GM23338 (cell line): ENCODE measurements around the gene PHAF1. TPM values are rescaled to one million over a fixed set of nuclear protein-coding genes. Genes with fewer than 3 reads are reported as not detected.

Experiments used
- ATAC-seq: fragments of 200-7000 bp; cut with Tn5 transposase; 3 replicates; pipeline ENCODE4 v1.9.1; 2020
- DNase-seq: peaks from one replicate; pipeline ENCODE4 v3.0.0-alpha.2; 2015; ENCODE audit warnings: low spot score
- H2AFZ ChIP-seq: fragments of 200-600 bp; sonication (generic); 2 replicates; pipeline ENCODE4 v1.8.0; 2016; ENCODE audit warnings: antibody characterized with exemption, mild to moderate bottlenecking, moderate library complexity
- H3F3A ChIP-seq: fragments of 200-600 bp; sonication (generic); replicated peaks from 2 replicates; pipeline ENCODE4 v1.8.0; 2017; ENCODE audit warnings: antibody characterized with exemption, mixed run types, low read depth
- H3K27ac ChIP-seq: fragments of 200-600 bp; sonication (generic); 2 replicates; pipeline ENCODE4 v1.6.1; 2016; ENCODE audit warnings: low read depth
- H3K27me3 ChIP-seq: fragments of 200-600 bp; sonication (generic); 2 replicates; pipeline ENCODE4 v1.8.0; 2016; ENCODE audit warnings: mild to moderate bottlenecking, mixed run types, moderate library complexity; ENCODE audit not compliant: insufficient read depth
- H3K36me3 ChIP-seq: fragments of 200-600 bp; sonication (generic); 2 replicates; pipeline ENCODE4 v1.8.0; 2016; ENCODE audit warnings: mild to moderate bottlenecking; ENCODE audit not compliant: insufficient read depth
- H3K4me1 ChIP-seq: fragments of 200-600 bp; sonication (generic); 2 replicates; pipeline ENCODE4 v1.8.0; 2016; ENCODE audit warnings: mild to moderate bottlenecking, moderate library complexity; ENCODE audit not compliant: insufficient read depth
- H3K4me2 ChIP-seq: fragments of 200-600 bp; sonication (generic); 2 replicates; pipeline ENCODE4 v1.7.1; 2017; ENCODE audit warnings: mixed run types
- H3K4me3 ChIP-seq: fragments of 200-600 bp; sonication (generic); 2 replicates; pipeline ENCODE4 v1.6.1; 2016; ENCODE audit warnings: mixed run types
- H3K79me2 ChIP-seq: fragments of 200-600 bp; sonication (generic); replicated peaks from 2 replicates; pipeline ENCODE4 v1.8.0; 2017; ENCODE audit warnings: mild to moderate bottlenecking; ENCODE audit not compliant: insufficient read depth
- H3K9me2 ChIP-seq: fragments of 200-600 bp; sonication (generic); 2 replicates; pipeline ENCODE4 v1.8.0; 2017; ENCODE audit not compliant: insufficient read depth
- H4K20me1 ChIP-seq: fragments of 200-600 bp; sonication (generic); replicated peaks from 2 replicates; pipeline ENCODE4 v1.8.0; 2017; ENCODE audit warnings: mild to moderate bottlenecking; ENCODE audit not compliant: insufficient read depth
- H3K27ac Mint-ChIP-seq: 2 replicates; pipeline ENCODE4 v1.8.0; 2020; ENCODE audit warnings: inconsistent platforms, mild to moderate bottlenecking, moderate library complexity, mixed read lengths
- H3K27me3 Mint-ChIP-seq: 3 replicates; pipeline ENCODE4 v1.8.0; 2022; ENCODE audit warnings: low read depth, mild to moderate bottlenecking, moderate library complexity, mixed read lengths, inconsistent platforms; ENCODE audit not compliant: insufficient read depth, poor library complexity
- H3K36me3 Mint-ChIP-seq: 3 replicates; pipeline ENCODE4 v1.8.0; 2021; ENCODE audit warnings: low read depth, mild to moderate bottlenecking, inconsistent platforms, moderate library complexity, mixed read lengths
- H3K4me1 Mint-ChIP-seq: 3 replicates; pipeline ENCODE4 v1.8.0; 2020; ENCODE audit warnings: mild to moderate bottlenecking, inconsistent platforms, mixed read lengths
- H3K4me3 Mint-ChIP-seq: 3 replicates; pipeline ENCODE4 v1.8.0; 2021; ENCODE audit warnings: moderate library complexity, mild to moderate bottlenecking, inconsistent platforms, mixed read lengths
- H3K9me3 Mint-ChIP-seq: 3 replicates; pipeline ENCODE4 v1.8.0; 2020; ENCODE audit warnings: moderate library complexity, mild to moderate bottlenecking, inconsistent platforms, mixed read lengths
- CREB1 ChIP-seq: fragments of 250-450 bp; sonication (Bioruptor Pico); IDR thresholded peaks from 2 replicates; pipeline ENCODE4 v1.5.0; 2020; ENCODE audit warnings: low read depth, mild to moderate bottlenecking, moderate library complexity
- EZH2 ChIP-seq: fragments of 200-600 bp; sonication (generic); IDR thresholded peaks from one replicate; pipeline ENCODE4 v1.8.0; 2017; ENCODE audit warnings: antibody characterized with exemption, mild to moderate bottlenecking, low read depth; ENCODE audit not compliant: unreplicated experiment
- EZH2phosphoT487 ChIP-seq: fragments of 200-600 bp; sonication (generic); IDR thresholded peaks from one replicate; pipeline ENCODE4 v1.8.1; 2018; ENCODE audit warnings: antibody characterized with exemption; ENCODE audit not compliant: unreplicated experiment
- JUNB ChIP-seq: IDR thresholded peaks from one replicate; pipeline ENCODE4 v1.6.1; 2016; ENCODE audit warnings: antibody characterized with exemption; ENCODE audit not compliant: unreplicated experiment
- NANOG ChIP-seq: IDR thresholded peaks from 2 replicates; pipeline ENCODE4 v1.6.1; 2016; ENCODE audit warnings: antibody characterized with exemption, borderline replicate concordance
- POLR2AphosphoS5 ChIP-seq: IDR thresholded peaks from 2 replicates; pipeline ENCODE4 v1.6.1; 2016; ENCODE audit warnings: antibody characterized with exemption, low read depth
- STAT1 ChIP-seq: IDR thresholded peaks from one replicate; pipeline ENCODE4 v1.6.1; 2016; ENCODE audit warnings: antibody characterized with exemption; ENCODE audit not compliant: unreplicated experiment
- ZNF114 ChIP-seq: fragments of 250-450 bp; sonication (Bioruptor Pico); IDR thresholded peaks from 2 replicates; pipeline ENCODE4 v1.5.0; 2020; ENCODE audit warnings: mild to moderate bottlenecking, moderate library complexity
- ZNF331 ChIP-seq: fragments of 250-450 bp; sonication (Bioruptor Pico); IDR thresholded peaks from 2 replicates; pipeline ENCODE4 v1.5.0; 2020; ENCODE audit warnings: low read depth, mild to moderate bottlenecking, moderate library complexity
- polyA plus RNA-seq: library from polyadenylated mRNA; unstranded; fragments of >200 nt; fragmentation: Nextera tagmentation; extraction: Ambion mirVana; gene quantifications from 2 replicates; pipeline ENCODE4 v1.2.1, GENCODE V29; 2016
- total RNA-seq: library from RNA; depleted of rRNA; stranded (reverse); fragments of >200 nt; shearing (Covaris generic); gene quantifications from 2 replicates; pipeline ENCODE4 v1.2.3, GENCODE V29; 2014
- TF ChIP-seq, protein P1 (sequence below), 2 experiments: fragments of 200-600 bp in 1 of 2; sonication (generic) in 1 of 2; conservative IDR thresholded peaks; 2 replicates each; pipeline versions ENCODE4 v1.5.1 to v1.6.1; 2016 to 2017; ENCODE audit warnings: antibody characterized with exemption in 2 of 2, low read depth in 2 of 2, mild to moderate bottlenecking in 2 of 2, moderate library complexity in 1 of 2
- TF ChIP-seq, protein P2 (sequence below): fragments of 250-450 bp; sonication (Bioruptor Pico); IDR thresholded peaks from 2 replicates; pipeline ENCODE4 v1.5.0; 2020; ENCODE audit warnings: mild to moderate bottlenecking, moderate library complexity
- TF ChIP-seq, protein P3 (sequence below): IDR thresholded peaks from one replicate; pipeline ENCODE4 v1.6.1; 2018; ENCODE audit warnings: antibody characterized with exemption; ENCODE audit not compliant: unreplicated experiment
- TF ChIP-seq, protein P4 (sequence below): IDR thresholded peaks from 2 replicates; pipeline ENCODE4 v1.6.1; 2016; ENCODE audit warnings: antibody characterized with exemption

Gene PHAF1
- total and polyA plus RNA-seq, 2 experiments from 2014 or later = 14.7 to 35.9 TPM

DNA sequence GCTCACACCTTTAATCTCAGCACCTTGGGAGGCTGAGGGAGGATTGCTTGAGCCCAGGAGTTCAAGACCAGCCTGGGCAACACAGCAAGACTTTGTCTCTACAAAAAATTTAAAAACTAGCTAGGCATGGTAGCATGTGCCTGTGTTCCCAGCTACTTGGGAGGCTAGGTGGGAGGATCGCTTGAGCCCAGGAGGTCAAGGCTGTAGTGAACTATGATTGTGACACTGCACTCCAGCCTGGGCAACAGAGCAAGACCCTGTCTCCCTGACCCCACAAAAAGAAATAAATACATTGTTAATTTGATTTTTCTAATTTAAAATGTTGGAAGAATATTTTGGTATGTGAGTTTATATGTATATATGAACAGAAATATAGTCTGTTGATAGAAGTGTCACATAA lies 22.4 kb upstream of the PHAF1 start:
- no peaks in the 10 kb centered on the region for H3K4me1 Mint-ChIP-seq
- no peak overlapping the region for H3K27ac Mint-ChIP-seq

More for the DNA sequence above, 22.4 kb upstream of the PHAF1 start:
- ATAC-seq = no peak
- Histone ChIP-seq H3K4me2 (no peak overlapping the region), H3K9me2 (no peaks in the 10 kb centered on the region), H3K4me1 (no peaks in the 10 kb centered on the region), H3K79me2 (no peaks in the 10 kb centered on the region), H3K36me3 (no peaks in the 10 kb centered on the region; the same call in 1 of the 2 replicates), H3K27me3 (no peaks in the 10 kb centered on the region), H3F3A (no peaks in the 10 kb centered on the region), H3K4me3 (no peak overlapping the region), H3K27ac (no peak overlapping the region), H2AFZ (no peak overlapping the region), H4K20me1 (no peaks in the 10 kb centered on the region)
- no peaks in the 10 kb centered on the region for H3K9me3 Mint-ChIP-seq
- H3K36me3 Mint-ChIP-seq = no peaks in the 10 kb centered on the region
- TF ChIP-seq, protein P1, sequence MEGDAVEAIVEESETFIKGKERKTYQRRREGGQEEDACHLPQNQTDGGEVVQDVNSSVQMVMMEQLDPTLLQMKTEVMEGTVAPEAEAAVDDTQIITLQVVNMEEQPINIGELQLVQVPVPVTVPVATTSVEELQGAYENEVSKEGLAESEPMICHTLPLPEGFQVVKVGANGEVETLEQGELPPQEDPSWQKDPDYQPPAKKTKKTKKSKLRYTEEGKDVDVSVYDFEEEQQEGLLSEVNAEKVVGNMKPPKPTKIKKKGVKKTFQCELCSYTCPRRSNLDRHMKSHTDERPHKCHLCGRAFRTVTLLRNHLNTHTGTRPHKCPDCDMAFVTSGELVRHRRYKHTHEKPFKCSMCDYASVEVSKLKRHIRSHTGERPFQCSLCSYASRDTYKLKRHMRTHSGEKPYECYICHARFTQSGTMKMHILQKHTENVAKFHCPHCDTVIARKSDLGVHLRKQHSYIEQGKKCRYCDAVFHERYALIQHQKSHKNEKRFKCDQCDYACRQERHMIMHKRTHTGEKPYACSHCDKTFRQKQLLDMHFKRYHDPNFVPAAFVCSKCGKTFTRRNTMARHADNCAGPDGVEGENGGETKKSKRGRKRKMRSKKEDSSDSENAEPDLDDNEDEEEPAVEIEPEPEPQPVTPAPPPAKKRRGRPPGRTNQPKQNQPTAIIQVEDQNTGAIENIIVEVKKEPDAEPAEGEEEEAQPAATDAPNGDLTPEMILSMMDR (conservative IDR thresholded peaks at IDR 0.05; ENCODE audit: low read depth in 2 of 2) = no peak
- TF ChIP-seq, protein P2, sequence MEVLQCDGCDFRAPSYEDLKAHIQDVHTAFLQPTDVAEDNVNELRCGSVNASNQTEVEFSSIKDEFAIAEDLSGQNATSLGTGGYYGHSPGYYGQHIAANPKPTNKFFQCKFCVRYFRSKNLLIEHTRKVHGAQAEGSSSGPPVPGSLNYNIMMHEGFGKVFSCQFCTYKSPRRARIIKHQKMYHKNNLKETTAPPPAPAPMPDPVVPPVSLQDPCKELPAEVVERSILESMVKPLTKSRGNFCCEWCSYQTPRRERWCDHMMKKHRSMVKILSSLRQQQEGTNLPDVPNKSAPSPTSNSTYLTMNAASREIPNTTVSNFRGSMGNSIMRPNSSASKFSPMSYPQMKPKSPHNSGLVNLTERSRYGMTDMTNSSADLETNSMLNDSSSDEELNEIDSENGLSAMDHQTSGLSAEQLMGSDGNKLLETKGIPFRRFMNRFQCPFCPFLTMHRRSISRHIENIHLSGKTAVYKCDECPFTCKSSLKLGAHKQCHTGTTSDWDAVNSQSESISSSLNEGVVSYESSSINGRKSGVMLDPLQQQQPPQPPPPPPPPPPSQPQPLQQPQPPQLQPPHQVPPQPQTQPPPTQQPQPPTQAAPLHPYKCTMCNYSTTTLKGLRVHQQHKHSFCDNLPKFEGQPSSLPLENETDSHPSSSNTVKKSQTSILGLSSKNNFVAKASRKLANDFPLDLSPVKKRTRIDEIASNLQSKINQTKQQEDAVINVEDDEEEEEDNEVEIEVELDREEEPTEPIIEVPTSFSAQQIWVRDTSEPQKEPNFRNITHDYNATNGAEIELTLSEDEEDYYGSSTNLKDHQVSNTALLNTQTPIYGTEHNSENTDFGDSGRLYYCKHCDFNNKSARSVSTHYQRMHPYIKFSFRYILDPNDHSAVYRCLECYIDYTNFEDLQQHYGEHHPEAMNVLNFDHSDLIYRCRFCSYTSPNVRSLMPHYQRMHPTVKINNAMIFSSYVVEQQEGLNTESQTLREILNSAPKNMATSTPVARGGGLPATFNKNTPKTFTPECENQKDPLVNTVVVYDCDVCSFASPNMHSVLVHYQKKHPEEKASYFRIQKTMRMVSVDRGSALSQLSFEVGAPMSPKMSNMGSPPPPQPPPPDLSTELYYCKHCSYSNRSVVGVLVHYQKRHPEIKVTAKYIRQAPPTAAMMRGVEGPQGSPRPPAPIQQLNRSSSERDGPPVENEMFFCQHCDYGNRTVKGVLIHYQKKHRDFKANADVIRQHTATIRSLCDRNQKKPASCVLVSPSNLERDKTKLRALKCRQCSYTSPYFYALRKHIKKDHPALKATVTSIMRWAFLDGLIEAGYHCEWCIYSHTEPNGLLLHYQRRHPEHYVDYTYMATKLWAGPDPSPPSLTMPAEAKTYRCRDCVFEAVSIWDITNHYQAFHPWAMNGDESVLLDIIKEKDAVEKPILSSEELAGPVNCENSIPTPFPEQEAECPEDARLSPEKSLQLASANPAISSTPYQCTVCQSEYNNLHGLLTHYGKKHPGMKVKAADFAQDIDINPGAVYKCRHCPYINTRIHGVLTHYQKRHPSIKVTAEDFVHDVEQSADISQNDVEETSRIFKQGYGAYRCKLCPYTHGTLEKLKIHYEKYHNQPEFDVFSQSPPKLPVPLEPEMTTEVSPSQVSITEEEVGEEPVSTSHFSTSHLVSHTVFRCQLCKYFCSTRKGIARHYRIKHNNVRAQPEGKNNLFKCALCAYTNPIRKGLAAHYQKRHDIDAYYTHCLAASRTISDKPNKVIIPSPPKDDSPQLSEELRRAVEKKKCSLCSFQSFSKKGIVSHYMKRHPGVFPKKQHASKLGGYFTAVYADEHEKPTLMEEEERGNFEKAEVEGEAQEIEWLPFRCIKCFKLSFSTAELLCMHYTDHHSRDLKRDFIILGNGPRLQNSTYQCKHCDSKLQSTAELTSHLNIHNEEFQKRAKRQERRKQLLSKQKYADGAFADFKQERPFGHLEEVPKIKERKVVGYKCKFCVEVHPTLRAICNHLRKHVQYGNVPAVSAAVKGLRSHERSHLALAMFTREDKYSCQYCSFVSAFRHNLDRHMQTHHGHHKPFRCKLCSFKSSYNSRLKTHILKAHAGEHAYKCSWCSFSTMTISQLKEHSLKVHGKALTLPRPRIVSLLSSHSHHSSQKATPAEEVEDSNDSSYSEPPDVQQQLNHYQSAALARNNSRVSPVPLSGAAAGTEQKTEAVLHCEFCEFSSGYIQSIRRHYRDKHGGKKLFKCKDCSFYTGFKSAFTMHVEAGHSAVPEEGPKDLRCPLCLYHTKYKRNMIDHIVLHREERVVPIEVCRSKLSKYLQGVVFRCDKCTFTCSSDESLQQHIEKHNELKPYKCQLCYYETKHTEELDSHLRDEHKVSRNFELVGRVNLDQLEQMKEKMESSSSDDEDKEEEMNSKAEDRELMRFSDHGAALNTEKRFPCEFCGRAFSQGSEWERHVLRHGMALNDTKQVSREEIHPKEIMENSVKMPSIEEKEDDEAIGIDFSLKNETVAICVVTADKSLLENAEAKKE (CRISPR knock-in tag) = no peak
- TF ChIP-seq JUNB (no peak), ZNF114 (CRISPR knock-in tag) (no peak), EZH2 (no peak), NANOG (no peak), EZH2phosphoT487 (no peak), ZNF331 (CRISPR knock-in tag) (no peak), CREB1 (no peak), POLR2AphosphoS5 (no peak), STAT1 (no peak)
- TF ChIP-seq, protein P3, sequence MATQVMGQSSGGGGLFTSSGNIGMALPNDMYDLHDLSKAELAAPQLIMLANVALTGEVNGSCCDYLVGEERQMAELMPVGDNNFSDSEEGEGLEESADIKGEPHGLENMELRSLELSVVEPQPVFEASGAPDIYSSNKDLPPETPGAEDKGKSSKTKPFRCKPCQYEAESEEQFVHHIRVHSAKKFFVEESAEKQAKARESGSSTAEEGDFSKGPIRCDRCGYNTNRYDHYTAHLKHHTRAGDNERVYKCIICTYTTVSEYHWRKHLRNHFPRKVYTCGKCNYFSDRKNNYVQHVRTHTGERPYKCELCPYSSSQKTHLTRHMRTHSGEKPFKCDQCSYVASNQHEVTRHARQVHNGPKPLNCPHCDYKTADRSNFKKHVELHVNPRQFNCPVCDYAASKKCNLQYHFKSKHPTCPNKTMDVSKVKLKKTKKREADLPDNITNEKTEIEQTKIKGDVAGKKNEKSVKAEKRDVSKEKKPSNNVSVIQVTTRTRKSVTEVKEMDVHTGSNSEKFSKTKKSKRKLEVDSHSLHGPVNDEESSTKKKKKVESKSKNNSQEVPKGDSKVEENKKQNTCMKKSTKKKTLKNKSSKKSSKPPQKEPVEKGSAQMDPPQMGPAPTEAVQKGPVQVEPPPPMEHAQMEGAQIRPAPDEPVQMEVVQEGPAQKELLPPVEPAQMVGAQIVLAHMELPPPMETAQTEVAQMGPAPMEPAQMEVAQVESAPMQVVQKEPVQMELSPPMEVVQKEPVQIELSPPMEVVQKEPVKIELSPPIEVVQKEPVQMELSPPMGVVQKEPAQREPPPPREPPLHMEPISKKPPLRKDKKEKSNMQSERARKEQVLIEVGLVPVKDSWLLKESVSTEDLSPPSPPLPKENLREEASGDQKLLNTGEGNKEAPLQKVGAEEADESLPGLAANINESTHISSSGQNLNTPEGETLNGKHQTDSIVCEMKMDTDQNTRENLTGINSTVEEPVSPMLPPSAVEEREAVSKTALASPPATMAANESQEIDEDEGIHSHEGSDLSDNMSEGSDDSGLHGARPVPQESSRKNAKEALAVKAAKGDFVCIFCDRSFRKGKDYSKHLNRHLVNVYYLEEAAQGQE = no peak
- TF ChIP-seq, protein P4, sequence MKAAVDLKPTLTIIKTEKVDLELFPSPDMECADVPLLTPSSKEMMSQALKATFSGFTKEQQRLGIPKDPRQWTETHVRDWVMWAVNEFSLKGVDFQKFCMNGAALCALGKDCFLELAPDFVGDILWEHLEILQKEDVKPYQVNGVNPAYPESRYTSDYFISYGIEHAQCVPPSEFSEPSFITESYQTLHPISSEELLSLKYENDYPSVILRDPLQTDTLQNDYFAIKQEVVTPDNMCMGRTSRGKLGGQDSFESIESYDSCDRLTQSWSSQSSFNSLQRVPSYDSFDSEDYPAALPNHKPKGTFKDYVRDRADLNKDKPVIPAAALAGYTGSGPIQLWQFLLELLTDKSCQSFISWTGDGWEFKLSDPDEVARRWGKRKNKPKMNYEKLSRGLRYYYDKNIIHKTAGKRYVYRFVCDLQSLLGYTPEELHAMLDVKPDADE = no peak
- H3K4me3 Mint-ChIP-seq = no peak overlapping the region
- DNase-seq = no peak
- H3K27me3 Mint-ChIP-seq = no peaks in the 10 kb centered on the region
